ENCODE data around the gene BAIAP2. TPM values are rescaled to one million over a fixed set of nuclear protein-coding genes. Genes with fewer than 3 reads are reported as not detected.

Gene BAIAP2
- total RNA-seq, 1 donor from 2014 or later: 4.3 TPM

DNA sequence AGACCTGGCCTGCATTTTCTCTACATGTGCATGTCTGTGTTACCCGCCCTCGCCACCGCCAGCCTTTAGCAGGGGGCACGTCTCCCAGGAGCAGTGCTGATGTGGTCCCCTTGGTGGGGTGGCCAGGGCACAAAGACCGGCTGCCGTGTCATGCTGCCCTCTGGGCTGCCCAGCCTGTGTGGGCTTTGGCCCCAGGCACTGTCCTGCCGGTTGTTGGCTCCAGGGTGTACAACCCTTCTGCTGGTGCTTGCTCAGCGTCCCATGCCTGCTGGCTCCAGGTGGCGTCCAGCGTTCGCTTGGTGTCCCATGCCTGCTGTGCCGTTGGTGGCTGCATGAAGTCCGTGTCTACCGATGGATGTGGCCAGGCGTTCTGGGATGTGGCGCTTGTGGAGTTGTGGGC lies 4.1 kb downstream of the BAIAP2 start:
- peaks cover 19% of the 10 kb centered on the region for H3K27me3 Mint-ChIP-seq (ENCODE audit: insufficient read depth)
- no peak overlapping the region for H3K27ac Mint-ChIP-seq
- intact Hi-C loops (cut with micrococcal nuclease): loop anchor here (10.0 kb wide), 1 partner anchor 186 kb away; the partner anchor contains the start of gene CEP131
- H3K9me3 Mint-ChIP-seq: no peaks in the 10 kb centered on the region
- H3K4me1 Mint-ChIP-seq (ENCODE audit: low read depth): peaks cover 6% of the 10 kb centered on the region
- no peaks in the 10 kb centered on the region for H3K36me3 Mint-ChIP-seq (ENCODE audit: low read depth)
- no peak overlapping the region for H3K4me3 Mint-ChIP-seq
- DNase-seq (ENCODE audit: low spot score): no peak

DNA sequence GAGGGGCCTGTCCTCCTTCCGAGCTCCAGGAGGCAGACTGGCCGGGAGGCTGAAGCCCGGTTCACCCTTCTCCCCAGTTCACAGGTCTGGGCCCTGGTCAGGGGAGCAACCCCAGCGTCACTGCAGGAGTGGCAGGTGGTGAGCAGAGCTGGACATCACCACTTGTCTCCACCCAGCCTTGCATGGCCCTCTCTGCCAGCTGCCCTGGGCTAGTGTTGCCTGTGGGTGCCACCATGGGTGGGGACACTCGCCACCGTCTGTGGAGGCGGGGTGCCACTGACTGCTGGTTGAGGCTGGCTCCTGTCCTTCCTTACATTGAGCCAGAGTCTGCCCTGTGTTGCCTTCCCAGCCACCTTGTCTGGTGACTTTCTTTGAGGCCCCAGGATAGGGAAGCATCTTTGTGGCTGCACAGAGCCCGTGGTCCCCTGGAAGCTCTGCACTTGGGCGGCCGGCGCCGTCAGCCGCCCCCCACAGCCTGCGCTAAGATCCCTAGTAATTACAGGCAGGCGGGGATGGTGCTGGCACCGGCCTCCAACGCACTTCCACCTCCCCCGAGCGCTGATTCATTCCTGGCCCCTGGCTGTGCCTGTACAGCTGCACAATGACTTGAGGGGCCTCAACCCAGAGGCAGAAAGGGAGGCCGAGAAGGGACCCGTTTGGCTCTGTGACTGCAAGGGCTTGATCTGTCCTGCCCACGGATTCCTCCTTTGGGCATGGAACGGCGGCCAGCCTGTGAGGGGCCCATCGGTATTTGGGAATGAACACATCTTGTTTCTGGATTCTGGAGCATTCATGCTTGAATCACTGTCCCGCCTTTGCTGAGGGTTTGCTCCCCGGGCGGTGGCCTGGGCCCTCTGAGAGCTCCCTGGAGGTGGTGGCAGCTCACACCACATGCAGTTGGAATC lies 5.2 kb downstream of the BAIAP2 start:
- no peak for DNase-seq (ENCODE audit: low spot score)
- no peak overlapping the region for H3K4me3 Mint-ChIP-seq
- no peaks in the 10 kb centered on the region for H3K36me3 Mint-ChIP-seq (ENCODE audit: low read depth)
- H3K27me3 Mint-ChIP-seq (ENCODE audit: insufficient read depth): peaks cover 18% of the 10 kb centered on the region
- no peak overlapping the region for H3K27ac Mint-ChIP-seq
- peaks cover 5% of the 10 kb centered on the region for H3K4me1 Mint-ChIP-seq (ENCODE audit: low read depth)
- no peaks in the 10 kb centered on the region for H3K9me3 Mint-ChIP-seq
- intact Hi-C loops (cut with micrococcal nuclease): loop anchor here (10.0 kb wide), 1 partner anchor 185 kb away; the partner anchor contains the start of gene CEP131

DNA sequence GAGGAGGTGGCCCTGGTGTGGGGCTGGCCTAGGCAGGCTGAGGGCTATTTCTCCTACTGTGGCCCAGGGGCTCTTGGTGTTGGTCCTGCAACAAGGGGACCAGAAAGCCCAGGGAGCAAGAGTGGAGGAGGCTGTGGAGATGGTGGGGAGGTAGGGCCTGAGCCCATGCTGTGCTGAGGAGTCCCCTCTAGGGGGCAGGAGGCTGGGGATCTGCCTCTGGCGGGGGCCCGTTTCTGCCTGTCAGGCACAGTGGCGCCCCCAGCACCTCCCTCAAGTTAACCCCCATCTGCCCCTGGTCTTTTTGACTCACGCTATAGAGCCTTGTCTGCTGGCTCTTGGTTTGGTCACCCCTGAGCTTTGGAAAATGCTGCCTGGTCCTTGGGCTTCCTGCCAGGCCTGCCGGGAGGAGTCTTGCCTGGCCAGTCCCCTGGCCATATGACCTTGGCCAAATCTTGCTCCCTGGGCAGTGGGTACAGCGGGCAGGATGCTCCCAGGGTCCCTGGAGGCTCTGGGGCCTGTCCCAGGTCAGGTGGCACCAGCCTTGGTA lies 5.9 kb downstream of the BAIAP2 start:
- Mint-ChIP-seq H3K4me3 (no peak overlapping the region), H3K36me3 (ENCODE audit: low read depth) (no peaks in the 10 kb centered on the region), H3K4me1 (ENCODE audit: low read depth) (peaks cover 2% of the 10 kb centered on the region), H3K27me3 (ENCODE audit: insufficient read depth) (peaks cover 15% of the 10 kb centered on the region), H3K9me3 (no peaks in the 10 kb centered on the region), H3K27ac (no peak overlapping the region)
- no peak for DNase-seq (ENCODE audit: low spot score)
- intact Hi-C loops (cut with micrococcal nuclease): no loop called here

DNA sequence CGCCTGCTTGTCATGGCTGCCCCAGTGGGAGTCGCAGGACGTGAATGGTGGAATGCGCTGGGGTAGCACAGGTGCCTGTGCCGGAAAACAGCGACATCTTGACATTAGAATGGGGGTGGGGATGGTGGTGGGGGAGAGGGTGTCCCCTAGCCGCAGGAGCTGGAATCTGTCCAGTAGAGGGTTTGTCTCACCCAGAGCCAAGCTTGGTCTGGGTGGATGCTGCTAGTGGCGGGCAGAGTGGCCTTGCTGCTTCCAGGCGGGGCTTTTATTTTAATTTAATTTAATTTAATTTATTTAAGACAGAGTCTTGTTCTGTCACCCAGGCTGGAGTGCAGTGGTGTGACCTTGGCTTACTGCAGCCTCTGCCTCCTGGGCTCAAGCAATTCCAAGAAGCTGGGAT lies 7.7 kb downstream of the BAIAP2 start:
- no peak for DNase-seq (ENCODE audit: low spot score)
- H3K9me3 Mint-ChIP-seq: no peaks in the 10 kb centered on the region
- no peaks in the 10 kb centered on the region for H3K36me3 Mint-ChIP-seq (ENCODE audit: low read depth)
- intact Hi-C loops (cut with micrococcal nuclease): no loop called here
- no peak overlapping the region for H3K4me3 Mint-ChIP-seq
- no peaks in the 10 kb centered on the region for H3K4me1 Mint-ChIP-seq (ENCODE audit: low read depth)
- no peak overlapping the region for H3K27ac Mint-ChIP-seq
- H3K27me3 Mint-ChIP-seq (ENCODE audit: insufficient read depth): peaks cover 2% of the 10 kb centered on the region

DNA sequence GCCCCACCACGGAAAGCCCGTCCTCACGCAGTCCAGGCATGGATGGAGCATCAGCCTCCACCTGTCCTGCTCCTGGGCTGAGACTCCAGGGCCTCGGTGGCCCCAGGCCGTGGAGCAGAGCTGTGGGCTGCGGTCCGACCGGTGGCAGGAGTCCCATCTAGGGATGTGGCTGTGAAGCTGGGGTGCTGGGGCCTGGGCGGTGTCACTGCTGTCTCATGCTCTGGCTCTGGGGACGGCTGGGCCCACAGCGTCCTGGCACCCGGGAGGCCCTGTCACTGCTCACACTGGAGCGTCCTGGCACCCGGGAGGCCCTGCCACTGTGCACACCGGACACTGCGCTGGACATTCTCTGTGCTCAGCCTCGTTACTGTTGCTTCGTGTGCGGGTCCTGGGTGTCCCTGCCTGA lies 8.4 kb downstream of the BAIAP2 start:
- no peak for DNase-seq (ENCODE audit: low spot score)
- Mint-ChIP-seq H3K27ac (no peak overlapping the region), H3K27me3 (ENCODE audit: insufficient read depth) (no peaks in the 10 kb centered on the region), H3K4me1 (ENCODE audit: low read depth) (no peaks in the 10 kb centered on the region), H3K4me3 (no peak overlapping the region), H3K36me3 (ENCODE audit: low read depth) (no peaks in the 10 kb centered on the region), H3K9me3 (no peaks in the 10 kb centered on the region)
- intact Hi-C loops (cut with micrococcal nuclease): no loop called here

DNA sequence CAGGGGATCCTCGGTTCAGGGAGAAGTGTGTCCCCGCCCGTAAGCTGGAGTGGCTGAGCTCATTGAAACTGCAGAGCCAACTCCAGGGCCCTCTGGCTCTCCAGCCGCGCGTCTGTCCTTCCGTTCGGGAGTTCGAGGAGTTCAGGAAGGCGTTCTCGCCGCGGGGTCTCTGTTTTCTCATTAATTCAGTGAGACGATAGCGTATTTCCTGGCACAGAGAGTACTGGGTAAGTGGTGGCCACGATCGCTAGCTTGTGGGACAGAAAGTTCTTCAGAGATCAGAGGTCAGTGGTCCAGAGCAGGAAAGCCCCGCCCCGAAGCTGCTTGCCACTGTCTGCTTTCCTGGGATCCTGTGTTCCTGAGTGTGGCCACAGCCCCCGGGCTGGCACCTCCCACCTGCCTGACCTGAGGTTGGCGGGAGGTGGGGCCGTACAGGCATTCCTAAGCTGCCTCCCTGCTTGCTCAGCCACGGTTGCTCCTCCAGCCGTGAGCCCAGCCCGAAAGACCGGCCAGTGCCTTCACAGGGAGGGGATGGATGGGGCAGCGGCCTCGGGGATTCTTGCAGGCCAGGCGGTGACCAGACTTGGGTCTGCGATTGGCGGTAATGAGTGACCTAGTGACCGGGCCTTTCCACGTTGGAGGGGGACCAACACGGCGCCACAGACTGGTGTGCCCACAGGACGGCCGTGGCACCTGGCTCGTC lies 8.9 kb downstream of the BAIAP2 start:
- Mint-ChIP-seq H3K9me3 (no peaks in the 10 kb centered on the region), H3K27me3 (ENCODE audit: insufficient read depth) (no peaks in the 10 kb centered on the region), H3K4me3 (no peak overlapping the region), H3K4me1 (ENCODE audit: low read depth) (no peaks in the 10 kb centered on the region), H3K27ac (no peak overlapping the region), H3K36me3 (ENCODE audit: low read depth) (no peaks in the 10 kb centered on the region)
- DNase-seq (ENCODE audit: low spot score): no peak
- intact Hi-C loops (cut with micrococcal nuclease): no loop called here

DNA sequence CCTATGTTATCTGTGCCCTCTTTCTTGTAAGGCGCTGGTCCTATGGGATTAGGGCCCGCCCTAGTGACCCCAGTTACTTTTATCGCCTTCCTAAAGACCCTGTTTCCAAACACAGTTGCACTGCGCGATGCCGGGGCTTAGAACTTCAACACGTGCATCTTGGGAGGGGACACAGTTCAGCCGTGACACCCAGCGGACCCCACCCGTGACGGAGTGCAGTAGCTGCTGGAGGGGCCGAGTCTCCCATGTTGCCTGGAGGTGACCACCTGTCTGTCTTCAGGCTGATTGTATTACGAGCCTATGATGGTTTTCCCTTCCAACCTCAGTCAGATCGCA lies 9.4 kb downstream of the BAIAP2 start:
- H3K27ac Mint-ChIP-seq: no peak overlapping the region
- intact Hi-C loops (cut with micrococcal nuclease): no loop called here
- peaks cover 4% of the 10 kb centered on the region for H3K4me1 Mint-ChIP-seq (ENCODE audit: low read depth)
- no peak for DNase-seq (ENCODE audit: low spot score)
- no peak overlapping the region for H3K4me3 Mint-ChIP-seq
- H3K36me3 Mint-ChIP-seq (ENCODE audit: low read depth): no peaks in the 10 kb centered on the region
- H3K27me3 Mint-ChIP-seq (ENCODE audit: insufficient read depth): no peaks in the 10 kb centered on the region
- no peaks in the 10 kb centered on the region for H3K9me3 Mint-ChIP-seq

DNA sequence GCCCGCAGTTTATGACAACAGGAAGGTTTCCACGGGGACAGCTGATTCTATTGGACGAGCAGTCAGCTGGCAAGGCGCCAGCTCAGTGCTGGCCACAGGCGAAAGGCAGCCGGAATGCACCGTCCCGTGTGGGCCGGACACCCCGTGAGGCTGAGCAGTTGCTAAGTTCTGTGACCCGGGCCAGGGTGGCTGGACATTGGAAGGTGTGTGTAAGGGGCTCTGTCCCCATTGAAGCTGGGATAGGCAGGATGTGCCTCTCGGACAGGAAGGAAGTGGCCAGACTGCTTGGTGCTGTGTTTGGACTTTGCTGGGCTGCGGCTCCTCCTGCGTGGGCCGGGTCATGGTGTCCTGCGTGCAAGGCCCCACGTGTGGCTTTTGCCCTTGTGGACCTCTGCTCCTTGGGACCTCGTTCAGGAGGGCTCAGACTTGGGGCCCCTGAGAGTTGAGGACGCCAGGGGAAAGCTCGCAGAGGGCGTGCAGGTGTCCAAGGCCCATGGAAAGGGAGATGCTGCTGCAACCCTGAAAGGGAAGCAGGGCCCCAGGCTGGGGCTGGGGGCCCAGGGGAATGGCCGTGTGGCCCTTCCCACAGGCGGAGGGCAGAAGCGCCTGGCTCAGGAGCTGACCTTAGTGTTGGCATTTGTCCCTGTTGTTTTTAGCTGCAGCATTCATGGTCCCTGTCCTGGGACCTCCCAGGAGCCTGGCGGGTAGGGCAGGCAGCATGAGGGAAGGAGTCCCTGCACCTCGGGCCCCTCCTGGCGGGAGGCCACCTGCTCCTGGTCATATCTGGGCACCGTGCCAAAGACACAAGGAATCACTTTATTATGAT lies 10.0 kb downstream of the BAIAP2 start:
- no peak overlapping the region for H3K27ac Mint-ChIP-seq

DNA sequence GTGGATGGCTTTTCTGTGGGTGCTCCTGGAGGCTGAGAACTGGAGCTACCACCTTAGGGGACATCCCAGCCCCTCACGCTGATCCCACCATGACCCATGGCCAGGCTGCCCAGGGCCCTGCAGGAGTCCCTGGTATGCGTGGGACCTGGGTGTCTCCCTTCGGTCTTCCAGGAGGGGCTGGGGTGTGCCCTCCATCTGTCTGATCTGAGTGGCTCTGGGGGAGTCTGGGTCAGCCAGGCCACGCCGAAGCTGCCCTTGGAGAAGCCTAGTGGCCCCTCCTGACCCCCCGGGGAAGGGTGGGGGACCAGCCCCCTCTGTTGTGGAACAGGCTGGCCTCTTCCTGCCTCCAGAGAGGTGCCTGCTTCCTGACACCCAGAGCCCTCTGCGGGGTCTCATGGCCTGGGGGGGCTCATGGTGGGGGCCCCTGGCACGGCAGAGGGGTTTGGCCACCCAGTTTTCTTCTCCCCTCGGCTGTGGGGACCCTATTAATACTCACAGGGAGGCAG lies 10.7 kb downstream of the BAIAP2 start:
- Mint-ChIP-seq H3K4me3 (no peak overlapping the region), H3K4me1 (ENCODE audit: low read depth) (peaks cover 6% of the 10 kb centered on the region), H3K36me3 (ENCODE audit: low read depth) (no peaks in the 10 kb centered on the region), H3K27ac (no peak overlapping the region), H3K27me3 (ENCODE audit: insufficient read depth) (no peaks in the 10 kb centered on the region), H3K9me3 (no peaks in the 10 kb centered on the region)
- intact Hi-C loops (cut with micrococcal nuclease): no loop called here
- no peak for DNase-seq (ENCODE audit: low spot score)

More for the DNA sequence above, 10.0 kb downstream of the BAIAP2 start:
- Mint-ChIP-seq H3K36me3 (ENCODE audit: low read depth) (no peaks in the 10 kb centered on the region), H3K4me1 (ENCODE audit: low read depth) (peaks cover 6% of the 10 kb centered on the region), H3K9me3 (no peaks in the 10 kb centered on the region), H3K4me3 (no peak overlapping the region), H3K27me3 (ENCODE audit: insufficient read depth) (no peaks in the 10 kb centered on the region)
- intact Hi-C loops (cut with micrococcal nuclease): no loop called here
- DNase-seq (ENCODE audit: low spot score): no peak

DNA sequence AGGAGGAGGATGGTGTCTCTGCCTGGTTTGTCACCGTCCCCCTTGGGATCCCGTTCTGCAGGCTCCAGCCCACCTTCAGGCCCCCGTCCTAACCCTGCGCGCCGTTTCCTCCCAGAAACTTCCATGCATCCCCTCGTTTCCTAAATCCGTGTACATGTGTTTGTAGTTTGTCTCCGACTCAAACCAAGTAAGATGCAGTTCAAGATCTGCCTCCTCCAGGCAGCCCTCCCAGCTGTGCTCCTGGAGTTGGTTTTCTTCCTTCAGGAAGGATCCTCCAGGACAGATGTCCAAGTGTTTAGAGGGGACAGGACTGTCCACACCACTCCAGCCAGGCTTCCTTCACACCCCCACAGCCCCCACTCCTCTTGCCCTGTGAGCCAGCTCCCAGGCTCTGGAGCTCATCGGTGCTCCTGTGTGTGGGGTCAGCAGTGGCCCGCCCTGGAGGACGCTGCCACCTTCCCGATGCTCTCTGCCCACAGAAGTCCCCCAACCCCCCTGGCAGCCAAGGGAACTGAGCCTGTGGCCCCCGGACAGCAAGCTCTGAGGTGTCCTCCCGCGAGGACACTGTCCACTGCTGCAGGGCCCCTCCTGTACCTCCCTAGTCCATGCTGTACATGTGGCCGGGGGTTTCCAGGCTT lies 11.3 kb downstream of the BAIAP2 start:
- no peak for DNase-seq (ENCODE audit: low spot score)
- Mint-ChIP-seq H3K36me3 (ENCODE audit: low read depth) (no peaks in the 10 kb centered on the region), H3K27me3 (ENCODE audit: insufficient read depth) (peaks cover 1% of the 10 kb centered on the region), H3K27ac (no peak overlapping the region), H3K9me3 (no peaks in the 10 kb centered on the region), H3K4me1 (ENCODE audit: low read depth) (peaks cover 6% of the 10 kb centered on the region), H3K4me3 (no peak overlapping the region)
- intact Hi-C loops (cut with micrococcal nuclease): no loop called here

DNA sequence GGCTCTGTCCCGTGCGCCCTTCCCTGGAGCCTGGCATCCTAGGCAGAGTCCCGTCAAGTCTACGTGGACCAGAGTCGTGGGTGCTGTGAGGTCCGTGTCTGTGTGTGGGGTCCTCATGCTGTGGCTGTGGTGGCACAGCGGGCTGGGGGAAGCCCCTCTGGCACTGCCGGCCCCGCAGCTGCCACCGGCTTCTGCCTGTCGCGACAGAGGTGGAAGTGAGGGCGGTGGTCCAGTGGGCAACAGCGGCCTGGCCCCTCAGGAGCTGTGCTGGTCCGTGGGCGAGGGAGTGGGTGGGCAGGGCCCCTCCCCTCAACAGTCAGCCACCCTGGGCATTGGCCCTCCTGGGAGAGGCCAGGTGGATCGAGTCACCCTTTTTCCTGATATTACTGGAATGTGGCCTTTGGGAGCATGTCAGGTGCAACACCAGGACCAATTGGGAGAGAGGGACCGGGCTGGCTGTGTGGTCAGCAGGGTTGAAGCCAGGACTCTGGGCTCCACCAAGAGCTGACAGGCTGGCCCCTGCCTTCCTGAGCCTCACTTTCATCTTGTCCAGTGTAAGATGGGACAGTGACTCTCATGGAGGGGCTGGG lies 11.9 kb downstream of the BAIAP2 start:
- Mint-ChIP-seq H3K36me3 (ENCODE audit: low read depth) (no peaks in the 10 kb centered on the region), H3K9me3 (no peaks in the 10 kb centered on the region), H3K4me1 (ENCODE audit: low read depth) (peaks cover 6% of the 10 kb centered on the region), H3K27ac (no peak overlapping the region), H3K4me3 (no peak overlapping the region), H3K27me3 (ENCODE audit: insufficient read depth) (peaks cover 1% of the 10 kb centered on the region)
- intact Hi-C loops (cut with micrococcal nuclease): no loop called here
- DNase-seq (ENCODE audit: low spot score): no peak

DNA sequence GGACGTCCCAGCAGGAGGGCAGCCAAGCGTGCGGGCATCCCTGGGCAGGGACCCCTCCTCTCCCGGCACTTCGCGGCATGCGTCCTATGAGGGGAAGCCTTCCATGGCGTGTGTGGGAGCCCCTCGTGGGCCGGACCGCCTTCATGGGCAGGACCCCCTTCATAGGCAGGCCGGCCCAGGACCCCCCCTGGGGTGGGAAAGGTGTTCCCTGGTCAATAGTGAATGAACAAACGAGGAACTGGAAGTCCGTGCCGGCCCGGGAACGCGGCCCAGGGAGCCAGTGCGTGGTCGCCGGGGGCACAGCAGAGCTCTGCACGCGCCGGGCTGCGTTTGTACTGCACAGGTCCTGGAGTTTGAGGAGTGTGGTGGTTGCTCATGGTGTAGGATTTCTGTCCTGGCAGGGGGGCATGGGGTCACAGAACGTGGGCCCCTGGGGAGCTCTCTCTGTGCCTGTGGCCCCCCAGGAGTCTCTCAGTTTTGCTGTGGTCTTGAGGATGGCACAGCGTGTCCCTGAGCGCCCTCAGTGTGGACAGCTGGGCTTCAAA lies 13.9 kb downstream of the BAIAP2 start:
- intact Hi-C loops (cut with micrococcal nuclease): no loop called here
- Mint-ChIP-seq H3K4me1 (ENCODE audit: low read depth) (peaks cover 6% of the 10 kb centered on the region), H3K4me3 (no peak overlapping the region), H3K27ac (no peak overlapping the region), H3K27me3 (ENCODE audit: insufficient read depth) (peaks cover 8% of the 10 kb centered on the region), H3K36me3 (ENCODE audit: low read depth) (no peaks in the 10 kb centered on the region), H3K9me3 (no peaks in the 10 kb centered on the region)
- DNase-seq (ENCODE audit: low spot score): no peak

Measured in activated T-helper 1 cell treated with anti-CD3 and anti-CD28 coated beads, Interleukin-12 subunit alpha, Interleukin-12 subunit beta, Interleukin-2, Interleukin-4 antibody, amounts not matched to agents 30 ng/mL and 10 ng/mL and 1 ng/mL, durations not matched to agents 14 hours and 24 hours and 36 hours (primary cell).